ENCODE measurements around the gene UIMC1.
"Not testable (repeated sequence)": the region's sequence is repeated elsewhere in the genome, so short reads cannot be mapped to it uniquely, and the experiment has no call there.

Gene UIMC1

DNA sequence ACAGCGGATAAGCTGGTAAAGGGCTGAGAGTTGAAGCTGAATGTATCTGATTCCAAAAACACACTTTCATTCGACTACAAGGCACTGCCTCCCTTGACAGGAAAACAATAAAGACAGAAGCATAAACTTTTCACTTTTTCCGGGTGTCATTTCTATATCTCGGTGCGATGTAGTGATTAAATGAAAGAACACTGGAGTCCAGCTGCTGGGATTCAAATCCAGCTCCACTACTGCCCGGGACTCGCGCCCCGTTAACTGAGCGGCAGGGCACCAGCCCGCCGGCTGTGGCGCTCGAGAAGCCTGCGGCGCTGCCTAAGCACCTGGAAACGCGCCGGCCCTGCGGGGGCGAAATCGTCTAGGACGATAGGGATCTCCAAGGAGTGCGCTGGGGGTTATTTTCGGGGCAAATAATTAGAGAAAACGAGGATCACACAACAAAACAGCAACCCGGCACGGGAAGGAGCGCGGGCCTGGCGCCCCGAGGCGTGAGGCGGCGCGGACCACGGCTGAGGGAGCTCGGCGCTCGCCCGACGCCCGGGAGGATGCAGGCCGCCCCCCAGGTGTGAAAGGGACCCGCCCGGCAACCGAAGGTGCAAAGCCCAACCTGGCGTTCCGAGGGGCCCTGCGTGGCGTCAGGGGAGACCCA, 837 bp downstream of the UIMC1 start:
- peak; percentile 46 for DNase-seq

DNA sequence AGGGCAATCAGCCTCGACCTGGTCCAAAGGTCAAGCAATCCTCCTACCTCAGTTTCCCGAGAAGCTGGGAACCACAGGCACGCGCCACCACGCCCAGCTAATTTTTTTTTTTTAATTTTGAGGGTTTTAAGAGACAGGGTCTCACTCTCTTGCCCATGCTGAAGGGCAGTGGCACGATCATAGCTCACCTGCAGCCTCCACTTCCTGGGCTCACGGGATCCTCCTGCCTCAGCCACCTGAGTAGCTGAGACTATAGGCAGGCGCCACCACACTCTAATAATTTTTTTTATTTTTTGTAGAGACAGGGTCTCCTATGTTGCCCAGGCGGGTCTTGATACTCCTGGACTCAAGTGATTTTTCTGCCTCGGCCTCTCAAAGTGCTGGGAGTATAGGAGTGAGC, 1.6 kb downstream of the UIMC1 start:
- no peak for DNase-seq

DNA sequence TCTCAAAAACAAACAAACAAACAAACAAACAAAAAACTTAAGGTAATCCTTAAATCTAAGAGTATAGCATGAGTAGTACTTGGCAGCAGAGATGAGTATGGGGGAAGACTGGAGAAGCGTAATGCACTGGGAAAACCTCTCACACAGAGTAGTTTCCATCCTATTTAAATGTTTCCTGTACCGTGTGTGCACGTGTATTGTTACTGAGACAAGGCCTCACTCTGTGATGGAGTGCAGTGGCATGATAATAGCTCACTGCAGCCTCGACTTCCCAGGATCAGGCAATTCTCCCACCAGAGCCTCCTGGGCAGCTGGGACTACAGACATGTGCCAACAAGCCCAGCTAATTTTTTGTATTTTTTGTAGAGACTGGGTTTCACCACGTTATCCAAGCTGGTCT, 2.9 kb downstream of the UIMC1 start:
- DNase-seq = no peak

DNA sequence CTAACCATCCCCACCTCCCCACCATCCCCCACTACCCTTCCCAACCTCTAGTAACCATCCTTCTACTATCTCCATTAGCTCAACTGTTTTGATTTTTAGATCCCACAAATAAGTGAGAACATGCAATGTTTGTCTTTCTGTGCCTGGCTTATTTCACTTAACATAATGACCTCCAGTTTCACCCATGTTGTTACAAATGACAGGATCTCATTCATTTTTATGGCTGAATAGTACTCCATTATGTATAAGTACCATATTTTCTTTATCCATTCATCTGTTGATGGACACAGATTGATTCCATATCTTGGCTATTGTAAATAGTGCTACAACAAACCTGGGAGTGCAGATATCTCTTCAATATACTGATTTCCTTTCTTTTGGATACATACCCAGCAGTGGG, 7.1 kb downstream of the UIMC1 start:
- not testable (repeated sequence) for DNase-seq

DNA sequence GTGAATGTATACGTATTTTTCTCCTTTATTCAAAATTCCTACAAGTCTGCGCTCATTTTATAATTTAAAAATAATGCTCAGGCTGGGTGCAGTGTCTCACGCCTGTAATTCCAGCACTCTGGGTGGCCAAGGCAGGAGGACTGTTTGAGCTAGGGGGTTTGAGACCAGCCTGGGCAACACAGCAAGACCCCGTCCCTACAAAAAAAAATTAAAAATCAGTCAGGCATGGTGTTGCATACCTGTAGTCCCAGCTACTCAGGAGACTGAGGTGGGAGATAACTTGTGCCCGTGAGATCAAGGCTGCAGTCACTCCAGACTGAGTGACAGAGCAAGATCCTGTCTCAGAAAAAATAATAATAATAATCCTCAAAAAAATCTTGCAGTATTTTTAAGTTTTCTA, 7.8 kb downstream of the UIMC1 start:
- no peak for DNase-seq

DNA sequence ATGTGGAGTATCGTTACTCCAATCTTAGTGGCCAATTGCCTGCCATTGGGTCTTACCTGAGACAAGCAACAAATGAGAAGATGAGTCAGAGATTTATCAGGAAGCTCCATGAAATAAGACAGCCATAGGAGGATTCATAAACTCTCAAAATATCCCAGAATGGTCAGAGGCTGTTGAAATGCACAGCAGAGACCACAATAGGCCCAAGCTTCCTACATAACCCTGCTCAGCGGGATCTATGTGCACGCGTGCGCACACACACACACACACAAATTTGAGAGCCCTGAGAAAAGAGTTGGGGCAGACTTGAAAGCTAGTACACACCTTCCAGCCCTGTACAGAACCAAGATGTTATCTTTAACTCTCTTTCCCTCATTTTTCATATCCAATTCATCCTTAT, 9.8 kb downstream of the UIMC1 start:
- no peak for DNase-seq

DNA sequence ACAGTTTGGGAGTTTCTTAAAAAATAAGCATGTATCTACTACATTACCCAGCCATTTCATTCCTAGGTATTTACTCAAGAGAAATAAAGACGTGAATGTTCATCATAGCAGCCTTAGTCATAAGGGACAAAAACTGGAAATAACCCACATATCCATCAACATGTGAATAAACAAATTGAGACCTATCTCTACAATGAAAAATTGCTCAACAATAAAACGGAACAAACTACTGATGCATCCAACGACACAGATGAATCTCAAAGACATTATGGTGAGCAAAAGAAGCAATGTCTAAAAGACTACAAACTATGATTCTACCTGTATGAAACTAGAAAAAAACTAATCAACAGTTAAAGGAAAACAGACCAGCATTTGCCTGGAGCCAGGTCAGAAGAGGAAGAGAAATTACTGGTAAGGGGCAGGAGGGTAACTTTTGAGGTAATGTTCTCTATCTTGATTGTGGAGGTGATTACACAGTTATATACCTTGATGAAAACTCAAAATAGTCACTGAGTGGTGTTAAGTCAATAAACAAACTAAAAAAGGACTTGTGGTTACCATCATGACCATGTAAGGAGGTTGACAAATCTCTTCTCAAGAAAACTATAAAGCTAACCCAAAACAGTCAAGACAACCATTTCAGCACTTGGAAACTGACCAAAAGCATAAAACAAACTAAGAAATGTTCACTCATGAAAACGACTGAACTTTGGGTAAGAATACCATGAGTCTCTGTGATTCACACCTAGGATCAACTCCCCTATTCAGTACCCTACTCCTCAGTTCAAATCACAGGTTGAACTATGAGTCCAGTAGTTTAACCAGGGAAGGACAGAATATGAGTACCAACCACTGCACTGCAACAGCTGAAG, 10.4 kb downstream of the UIMC1 start:
- no peak for DNase-seq

DNA sequence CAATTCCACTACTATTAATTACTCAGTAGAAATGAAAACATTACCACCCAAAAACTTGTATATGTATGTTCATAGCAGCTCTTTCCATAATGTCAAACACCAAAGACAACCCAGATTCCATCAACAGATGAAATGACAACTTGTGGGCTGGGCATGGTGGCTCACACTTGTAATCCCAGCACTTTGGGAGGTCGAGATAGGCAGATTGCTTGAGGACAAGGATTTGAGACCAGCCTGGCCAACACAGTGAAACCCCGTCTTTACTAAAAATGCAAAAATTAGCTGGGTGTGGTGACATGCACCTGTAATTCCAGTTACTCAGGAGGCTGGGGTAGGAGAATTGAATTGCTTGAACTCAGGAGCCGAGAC, 11.5 kb downstream of the UIMC1 start:
- no peak for DNase-seq

DNA sequence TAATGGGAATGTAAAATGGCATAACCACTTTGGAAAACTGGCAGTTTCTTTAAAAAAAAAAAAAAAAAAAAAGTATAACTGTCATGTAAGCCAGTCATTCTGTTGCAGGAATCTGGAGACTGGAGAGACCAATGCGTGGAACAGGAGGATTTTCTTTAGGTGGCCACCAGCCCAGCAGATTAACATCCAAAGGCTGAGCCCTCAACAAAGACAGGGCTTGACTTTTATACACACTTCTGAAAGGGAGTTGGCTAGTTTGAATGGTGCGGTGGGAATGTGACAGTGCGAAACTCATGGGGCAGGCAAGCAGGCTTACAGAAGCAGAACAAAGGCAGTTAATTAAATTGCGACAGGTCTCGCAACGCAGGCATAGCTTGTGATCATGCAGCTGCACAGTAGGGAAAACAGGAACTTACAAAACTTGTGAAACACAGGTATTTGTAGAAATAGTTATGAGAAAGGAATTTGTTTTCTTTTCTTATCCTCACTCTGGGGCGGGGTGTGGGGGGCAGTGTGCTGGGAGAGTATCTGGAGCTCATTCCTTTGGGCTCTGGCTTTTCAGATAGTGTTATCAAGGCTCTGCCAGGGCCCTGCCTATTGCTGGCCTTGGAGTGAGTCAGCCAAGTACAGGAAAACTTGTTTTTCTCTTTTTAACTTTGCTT, 12.0 kb downstream of the UIMC1 start:
- no peak for DNase-seq

DNA sequence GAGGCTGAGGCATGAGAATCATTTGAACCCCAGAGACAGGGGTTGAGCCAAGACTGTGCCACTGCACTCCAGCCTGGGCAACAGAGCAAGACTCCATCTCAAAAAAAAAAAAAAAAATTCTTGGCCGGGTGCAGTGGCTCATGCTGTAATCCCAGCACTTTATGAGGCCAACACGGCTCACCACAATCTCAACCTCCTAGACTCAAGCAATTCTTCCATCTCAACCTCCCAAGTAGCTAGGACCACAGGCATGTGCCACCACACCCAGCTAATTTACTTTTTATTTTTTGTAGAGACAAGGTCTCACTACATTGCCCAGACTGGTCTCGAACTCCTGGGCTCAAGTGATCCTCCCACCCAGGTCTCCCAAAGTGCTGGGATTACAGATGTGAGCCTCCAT, 13.5 kb downstream of the UIMC1 start:
- DNase-seq = not testable (repeated sequence)

DNA sequence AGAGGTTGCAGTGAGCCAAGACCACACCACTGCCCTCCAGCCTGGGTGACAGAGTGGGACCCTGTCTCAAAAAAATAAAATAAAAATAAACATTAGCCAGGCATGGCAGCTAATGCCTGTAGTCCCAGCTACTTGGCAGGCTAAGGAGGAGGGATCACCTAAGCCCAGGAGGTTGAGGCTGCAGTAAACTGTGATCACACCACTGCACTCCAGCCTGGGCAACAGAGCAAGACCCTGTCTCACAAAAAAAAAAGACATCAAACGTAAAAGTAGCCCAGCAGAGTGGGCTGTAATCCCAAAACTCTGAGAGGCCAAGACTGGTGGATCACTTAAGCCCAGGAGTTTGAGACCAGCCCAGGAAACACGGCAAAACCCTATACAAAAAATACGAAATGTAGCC, 19.0 kb downstream of the UIMC1 start:
- no peak for DNase-seq

DNA sequence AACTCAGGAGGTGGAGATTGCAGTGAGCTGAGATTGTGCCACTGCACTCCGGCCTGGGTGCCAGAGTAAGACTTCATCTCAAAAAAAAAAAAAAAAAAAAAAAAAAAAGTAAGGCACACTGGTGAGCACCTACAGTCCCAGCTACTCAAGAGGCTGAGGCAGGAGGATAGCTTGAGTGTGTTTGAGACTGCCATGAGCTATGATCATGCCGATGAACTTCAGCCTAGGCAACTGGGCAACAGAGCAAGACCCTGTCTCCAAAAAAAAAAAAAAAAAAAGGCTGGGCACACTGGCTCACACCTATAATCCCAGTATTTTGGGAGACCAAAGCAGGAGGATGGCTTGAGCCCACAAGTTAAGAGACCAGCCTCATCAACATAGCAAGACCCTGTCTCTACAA, 20.3 kb downstream of the UIMC1 start:
- DNase-seq = no peak

DNA sequence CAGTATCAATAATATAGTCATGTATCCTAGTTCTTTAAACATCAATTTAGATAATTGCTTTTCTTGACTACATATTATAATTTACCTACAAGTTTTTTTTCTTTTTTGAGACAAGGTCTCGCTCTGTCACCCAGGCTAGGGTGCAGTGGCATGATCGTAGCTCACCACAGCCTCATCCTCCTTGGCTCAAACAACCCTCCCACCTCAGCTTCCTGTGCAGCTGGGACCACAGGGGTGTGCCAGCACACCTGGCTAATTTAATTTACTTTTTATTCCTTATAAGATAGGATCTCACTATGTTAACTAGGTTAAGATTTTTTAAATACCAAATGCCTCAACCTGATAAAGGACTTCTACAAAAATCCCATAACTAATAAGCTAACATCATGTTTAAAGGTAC, 21.1 kb downstream of the UIMC1 start:
- DNase-seq = no peak

DNA sequence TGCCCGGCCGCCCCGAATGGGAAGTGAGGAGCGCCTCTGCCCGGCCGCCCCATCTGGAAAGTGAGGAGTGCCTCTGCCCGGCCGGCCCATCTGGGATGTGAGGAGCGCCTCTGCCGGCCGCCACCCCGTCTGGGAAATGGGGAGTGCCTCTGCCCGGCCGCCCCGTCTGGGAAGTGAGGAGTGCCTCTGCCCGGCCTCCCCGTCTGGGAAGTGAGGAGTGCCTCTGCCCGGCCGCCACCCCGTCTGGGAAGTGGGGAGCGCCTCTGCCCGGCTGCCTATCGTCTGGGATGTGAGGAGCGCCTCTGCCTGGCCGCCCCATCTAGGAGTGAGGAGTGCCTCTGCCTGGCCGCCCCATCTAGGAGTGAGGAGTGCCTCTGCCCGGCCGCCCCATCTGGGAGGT, 22.4 kb downstream of the UIMC1 start:
- DNase-seq = not testable (repeated sequence)

DNA sequence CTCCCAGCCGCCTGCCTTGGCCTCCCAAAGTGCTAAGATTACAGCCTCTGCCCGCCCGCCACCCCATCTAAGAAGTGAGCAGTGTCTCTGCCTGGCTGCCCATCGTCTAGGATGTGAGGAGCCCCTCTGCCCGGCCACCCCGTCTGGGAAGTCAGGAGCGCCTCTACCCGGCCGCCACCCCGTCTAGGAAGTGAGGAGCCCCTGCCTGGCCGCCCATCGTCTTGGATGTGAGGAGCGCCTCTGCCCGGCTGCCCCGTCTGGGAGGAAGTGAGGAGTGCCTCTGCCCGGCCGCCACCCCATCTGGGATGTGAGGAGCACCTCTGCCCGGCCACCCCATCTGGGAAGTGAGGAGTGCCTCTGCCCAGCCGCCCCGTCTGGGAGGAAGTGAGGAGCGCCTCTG, 23.0 kb downstream of the UIMC1 start:
- not testable (repeated sequence) for DNase-seq

DNA sequence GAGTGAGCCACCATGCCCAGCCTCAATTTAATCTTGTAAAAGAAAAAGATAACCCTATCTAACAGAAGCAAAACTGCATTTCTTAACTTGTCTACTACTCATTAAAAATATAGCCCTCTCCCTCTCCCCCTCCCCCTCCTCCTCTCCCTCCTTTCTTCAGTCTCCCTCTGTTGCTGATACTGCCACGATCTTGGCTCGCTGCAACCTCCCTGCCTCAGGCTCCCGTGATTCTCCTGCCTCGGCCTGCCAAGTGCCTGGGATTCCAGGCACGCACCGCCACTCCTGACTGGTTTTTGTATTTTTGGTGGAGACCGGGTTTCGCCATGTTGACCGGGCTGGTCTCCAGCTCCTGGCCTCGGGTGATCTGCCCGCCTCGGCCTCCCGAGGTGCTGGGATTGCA, 23.5 kb downstream of the UIMC1 start:
- DNase-seq = not testable (repeated sequence)

DNA sequence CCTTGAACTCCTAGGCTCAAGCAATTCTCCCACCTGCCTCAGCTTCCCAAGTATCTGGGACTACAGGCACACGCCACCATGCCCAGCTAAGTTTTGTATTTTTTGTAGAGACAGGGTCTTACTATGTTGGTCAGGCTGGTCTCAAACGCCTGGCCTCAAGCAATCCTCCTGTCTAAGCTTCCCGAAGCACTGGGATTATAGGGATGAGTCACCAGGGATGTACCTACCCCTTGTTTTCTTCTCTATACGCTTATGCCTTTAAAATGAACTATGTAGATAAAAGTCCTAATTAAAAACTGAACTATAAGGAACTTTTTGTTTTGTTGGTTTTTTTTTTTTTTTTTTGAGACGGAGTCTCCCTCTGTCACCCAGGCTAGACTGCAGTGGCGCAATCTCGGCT, 25.8 kb downstream of the UIMC1 start:
- DNase-seq = no peak

DNA sequence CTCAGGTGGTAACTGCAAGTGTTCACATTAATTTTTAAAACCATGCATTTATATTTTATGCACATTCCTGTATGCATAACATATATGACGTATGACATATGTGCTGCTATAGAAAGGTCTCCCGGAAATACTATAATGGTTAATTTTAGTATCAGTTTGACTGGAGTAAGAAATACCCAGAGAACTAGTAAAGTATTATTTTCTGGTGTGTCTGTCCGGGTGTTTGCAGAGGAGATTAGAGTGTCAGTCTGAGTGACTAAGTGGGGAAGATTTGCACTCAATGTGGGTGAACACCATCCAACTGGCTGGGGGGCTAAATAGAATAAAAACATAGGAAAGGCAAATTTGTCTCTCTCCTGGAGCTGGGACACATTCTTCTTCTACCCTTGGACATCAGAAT, 26.9 kb downstream of the UIMC1 start:
- no peak for DNase-seq

DNA sequence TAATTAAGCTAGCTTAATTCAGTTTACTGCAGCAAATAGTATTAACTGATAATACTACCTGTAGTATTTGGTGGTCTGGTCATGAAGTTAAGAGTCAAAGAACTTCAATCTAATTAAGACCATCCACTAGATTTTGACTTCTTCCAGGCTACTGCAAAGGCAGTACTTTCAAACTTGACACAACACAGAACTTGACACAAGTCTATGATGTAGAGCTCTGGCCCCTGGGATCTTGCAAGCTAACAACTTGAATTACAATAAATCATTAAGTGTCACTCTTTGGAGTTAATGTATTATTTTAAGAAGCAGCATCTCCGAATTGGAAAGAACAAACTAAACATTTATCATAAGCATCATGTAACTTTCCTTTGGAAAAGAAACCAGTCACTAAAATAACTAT, 40.9 kb downstream of the UIMC1 start:
- DNase-seq = no peak

DNA sequence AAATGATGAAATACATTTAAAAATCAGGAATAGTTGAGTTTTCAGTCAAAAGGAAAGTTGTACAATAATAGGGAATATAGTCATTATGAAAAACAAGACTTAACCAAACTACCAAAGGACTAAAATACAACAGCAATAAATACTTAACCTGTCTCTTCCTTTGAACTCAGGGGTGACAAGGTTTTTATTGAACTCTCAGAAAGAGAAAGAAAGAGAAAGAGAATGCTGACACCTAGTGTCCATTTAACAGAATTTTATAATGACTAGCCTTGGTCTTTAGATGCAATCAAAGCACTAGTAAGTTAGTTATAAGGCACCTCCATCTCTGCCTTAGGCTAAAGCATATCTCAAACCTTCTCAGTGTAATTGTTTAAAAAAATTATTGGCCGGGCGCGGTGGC, 47.5 kb downstream of the UIMC1 start:
- DNase-seq = peak; percentile 58

DNA sequence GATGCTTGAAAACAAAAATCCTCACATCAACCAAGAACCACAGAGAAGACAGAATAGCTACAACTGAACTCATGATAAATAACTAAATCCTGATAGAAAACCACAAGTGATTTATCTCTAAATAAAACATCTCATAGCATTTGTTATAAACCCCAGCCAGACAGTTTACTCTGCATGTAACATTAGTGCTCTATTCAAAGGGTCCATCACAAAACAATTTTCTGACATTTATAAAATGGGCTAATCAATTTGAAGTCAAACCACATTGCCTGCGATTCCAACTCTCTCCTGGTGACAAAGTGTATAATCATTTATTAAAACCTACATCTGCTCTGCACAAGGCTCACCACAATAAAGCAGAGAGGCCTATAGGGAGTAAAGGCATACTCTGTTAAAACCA, 49.8 kb downstream of the UIMC1 start:
- no peak for DNase-seq

DNA sequence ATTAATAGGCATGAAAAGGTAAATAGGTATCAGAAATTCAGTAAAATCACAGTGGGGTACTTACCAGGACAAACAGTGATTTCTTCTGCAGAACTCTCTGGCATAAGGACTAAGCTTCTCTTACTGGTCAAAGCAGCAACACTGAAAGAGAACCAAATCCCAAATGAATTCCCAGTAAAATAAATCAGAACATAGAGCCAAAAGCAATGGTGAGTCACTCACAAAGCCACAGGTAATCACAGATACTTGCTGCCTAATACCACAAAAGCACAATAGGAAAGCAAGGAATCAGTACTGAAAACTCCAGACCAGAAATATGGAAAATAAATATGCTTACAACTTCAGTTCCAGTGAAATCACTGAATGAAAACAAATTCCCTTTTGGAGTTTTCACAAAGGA, 50.7 kb downstream of the UIMC1 start:
- no peak for DNase-seq

DNA sequence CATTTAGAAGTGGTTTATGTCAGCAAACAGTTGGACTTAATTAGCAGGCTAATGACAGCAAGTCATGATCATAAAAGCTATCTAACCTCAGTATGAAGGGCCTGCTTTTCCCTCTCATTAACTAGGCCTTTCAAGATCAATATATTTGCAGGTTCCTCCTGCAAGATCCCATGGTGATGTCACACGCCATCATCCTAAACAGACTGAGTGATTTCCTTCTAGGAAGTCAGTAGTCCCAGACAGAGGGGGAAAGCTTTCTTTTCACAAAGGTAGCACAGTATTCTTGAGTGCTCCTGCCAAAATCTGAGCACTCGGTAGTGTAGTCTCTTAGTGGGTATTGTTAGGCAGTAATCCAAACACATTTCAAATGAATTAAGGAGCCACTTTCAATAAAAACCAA, 52.5 kb downstream of the UIMC1 start:
- DNase-seq = no peak

DNA sequence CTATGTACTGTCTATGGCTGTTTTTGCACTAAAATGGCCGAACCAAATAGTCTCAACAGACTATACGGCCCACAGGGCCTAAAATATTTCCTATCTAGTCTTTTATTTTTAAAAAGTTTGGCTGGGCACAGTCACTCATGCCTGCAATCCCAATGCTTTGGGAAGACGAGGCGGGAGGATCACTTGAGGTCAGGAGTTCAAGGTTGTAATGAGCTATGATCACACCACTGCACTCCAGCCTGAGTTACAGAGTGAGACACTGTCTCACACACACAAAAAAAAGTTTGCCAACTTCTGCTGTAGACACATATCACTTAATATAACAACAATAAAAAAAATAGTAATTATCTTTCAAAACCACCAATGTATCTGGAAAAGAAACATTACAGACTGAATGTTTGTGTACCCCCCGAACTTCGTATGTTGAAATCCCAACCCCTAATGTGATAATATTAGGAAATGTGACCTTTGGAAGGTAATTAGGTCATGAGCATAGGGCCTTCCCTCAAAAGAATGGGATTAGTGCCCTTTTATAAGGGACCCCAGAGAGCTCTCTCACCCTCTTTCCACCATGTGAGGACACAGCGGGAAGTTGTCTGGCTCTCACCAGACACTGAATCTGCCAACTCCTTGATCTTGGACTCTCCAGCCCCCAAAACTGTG, 53.9 kb downstream of the UIMC1 start:
- DNase-seq = no peak

Data from NCI-H2171 treated with DMSO at 0.1 percent for 48 hours (cell line).